GM19455 (cell line): ENCODE measurements around the gene DMXL2.
"Not testable (repeated sequence)": the region's sequence is repeated elsewhere in the genome, so short reads cannot be mapped to it uniquely, and the experiment has no call there.

Experiments used
- ATAC-seq: cut with Tn5 transposase; IDR thresholded peaks from one replicate; pipeline ENCODE4 v1.9.1; 2021; ENCODE audit not compliant: unreplicated experiment

The DMXL2 gene

DNA sequence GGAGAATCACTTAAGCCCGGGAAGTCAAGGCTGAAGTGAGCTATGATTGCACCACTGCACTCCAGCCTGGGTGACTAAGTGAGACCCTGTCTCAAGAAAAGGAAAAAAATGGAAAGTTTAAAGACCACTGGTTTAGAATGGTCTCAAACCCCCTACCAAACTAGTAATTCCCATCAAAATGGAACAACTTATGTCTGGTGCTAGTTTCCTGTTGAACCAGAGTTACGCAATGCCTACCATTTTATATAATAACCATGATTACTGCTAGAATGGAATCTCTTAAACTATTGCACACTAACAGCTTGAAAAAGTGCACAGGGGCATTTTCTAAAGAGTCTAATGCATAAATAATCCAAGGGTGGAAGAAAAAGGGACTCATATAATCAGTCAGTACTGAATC is 43.6 kb downstream of the DMXL2 start:
- no peak for ATAC-seq

GRCh38 chr15:51577636-51578304 is 44.8 kb downstream of the DMXL2 start:
- no peak for ATAC-seq

GRCh38 chr15:51576911-51577500 is 45.6 kb downstream of the DMXL2 start:
- no peak for ATAC-seq

DNA sequence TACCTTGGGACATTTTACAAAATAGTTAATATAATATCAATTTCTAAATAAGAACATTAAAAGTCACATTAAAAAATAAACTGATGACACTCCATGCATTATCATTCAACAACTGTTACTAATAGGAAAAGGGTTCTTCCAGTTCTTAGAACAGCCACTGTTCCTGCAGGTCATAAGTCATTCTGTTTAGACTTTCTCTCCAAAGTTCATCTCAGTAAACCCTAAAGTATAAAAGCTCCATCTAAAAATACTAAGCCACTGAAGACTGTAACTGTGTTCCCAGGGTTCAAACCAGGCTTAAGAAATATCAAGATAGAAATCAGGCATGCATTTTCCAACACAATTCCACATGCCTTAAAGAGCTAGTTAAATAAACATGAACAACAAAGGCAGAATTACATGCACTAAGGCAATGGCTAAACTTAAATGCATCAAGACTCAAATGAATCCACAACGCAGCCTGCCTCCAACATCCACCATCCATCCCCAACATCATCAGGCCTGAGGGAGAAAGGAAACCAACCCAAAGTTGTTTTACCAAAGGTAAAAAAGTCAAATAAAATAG is 46.2 kb downstream of the DMXL2 start:
- no peak for ATAC-seq

DNA sequence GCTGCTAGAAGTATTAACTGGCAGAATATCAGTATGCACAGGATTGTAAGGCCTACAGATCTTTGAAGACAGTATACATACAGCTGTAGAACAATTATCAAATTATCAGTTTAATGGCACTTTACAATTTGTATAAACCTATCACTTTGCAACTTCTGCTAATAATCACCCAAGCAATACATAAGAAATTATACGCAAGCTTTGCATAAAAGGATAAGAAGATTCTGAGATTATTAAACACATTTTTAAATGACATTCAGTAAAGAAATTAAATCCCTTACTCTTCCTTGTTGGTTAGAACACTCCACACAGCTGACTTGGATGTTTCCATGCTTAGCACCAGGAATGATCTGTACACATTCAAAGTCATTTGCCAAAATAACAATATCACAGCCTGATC is 46.8 kb downstream of the DMXL2 start:
- ATAC-seq, result no peak

DNA sequence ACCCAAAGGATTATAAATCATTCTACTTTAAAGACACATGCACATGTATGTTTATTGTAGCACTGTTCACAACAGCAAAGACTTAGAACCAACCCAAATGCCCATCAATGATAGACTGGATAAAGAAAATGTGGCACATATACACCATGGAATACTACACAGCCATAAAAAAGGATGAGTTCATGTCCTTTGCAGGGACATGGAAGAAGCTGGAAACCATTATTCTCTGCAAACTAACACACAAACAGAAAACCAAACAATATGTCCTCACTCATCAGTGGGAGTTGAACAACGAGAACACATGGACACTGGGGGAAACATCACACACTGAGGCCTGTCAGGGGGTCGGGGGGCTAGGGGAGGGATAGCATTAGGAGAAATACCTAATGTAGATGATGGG is 49.2 kb downstream of the DMXL2 start:
- ATAC-seq, result not testable (repeated sequence)

DNA sequence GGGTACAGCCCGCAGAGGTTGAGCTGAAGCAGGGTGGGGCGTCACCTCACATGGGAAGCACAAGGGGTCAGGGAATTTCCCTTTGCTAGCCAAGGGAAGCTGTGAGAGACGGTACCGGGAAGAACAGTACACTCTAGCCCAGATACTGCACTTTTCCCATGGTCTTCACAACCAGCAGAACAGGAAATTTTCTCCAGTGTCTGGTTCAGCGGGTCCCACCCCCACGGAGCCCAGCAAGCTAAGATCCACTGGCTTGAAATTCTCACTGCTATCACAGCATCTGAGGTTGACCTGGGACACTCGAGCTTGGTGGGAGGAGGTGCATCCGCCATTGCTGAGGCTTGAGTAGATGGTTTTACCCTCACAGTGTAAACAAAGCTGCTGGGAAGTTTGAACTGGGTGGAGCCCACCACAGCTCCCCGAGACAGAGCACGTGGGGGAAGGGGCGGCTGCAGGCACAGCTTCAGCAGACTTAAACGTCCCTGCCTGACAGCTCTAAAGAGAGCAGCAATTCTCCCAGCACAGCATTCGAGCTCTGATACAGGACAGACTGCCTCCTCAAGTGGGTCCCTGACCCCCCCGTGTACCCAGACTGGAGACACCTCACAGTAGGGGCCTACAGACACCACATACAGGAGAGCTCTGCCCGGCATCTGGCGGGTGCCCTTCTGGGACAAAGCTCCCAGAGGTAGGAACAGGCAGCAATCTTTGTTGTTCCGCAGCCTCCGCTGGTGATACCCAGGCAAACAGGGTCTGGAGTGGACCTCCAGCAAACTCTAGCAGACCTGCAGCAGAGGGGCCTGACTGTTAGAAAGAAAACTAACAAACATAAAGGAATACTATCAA is 53.4 kb downstream of the DMXL2 start:
- not testable (repeated sequence) for ATAC-seq

DNA sequence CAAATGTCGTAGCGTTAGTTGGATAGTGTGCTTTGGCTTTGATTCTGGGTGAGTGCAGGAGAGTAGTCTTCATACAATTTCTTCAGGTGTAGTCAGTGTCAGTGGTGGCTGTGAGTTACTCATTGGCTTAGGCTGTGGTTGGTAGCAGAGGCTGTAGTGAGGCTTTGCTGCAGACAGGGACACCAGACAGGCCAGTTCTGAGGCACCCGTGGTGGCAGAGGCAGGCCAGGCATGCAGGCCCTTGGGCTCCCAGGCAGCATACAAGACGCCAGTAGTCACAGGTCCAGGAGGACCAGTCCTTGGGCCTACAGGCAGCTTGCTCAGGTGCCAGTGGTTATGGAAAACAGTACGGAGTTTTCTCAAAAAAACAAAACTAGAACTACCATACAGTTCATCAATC is 61.3 kb downstream of the DMXL2 start:
- no peak for ATAC-seq

GRCh38 chr15:51558876-51559275 is 63.7 kb downstream of the DMXL2 start:
- ATAC-seq, result no peak

- ATAC-seq, result no peak
These were observed 64.2 kb downstream of the DMXL2 start for GRCh38 chr15:51558411-51558810.

DNA sequence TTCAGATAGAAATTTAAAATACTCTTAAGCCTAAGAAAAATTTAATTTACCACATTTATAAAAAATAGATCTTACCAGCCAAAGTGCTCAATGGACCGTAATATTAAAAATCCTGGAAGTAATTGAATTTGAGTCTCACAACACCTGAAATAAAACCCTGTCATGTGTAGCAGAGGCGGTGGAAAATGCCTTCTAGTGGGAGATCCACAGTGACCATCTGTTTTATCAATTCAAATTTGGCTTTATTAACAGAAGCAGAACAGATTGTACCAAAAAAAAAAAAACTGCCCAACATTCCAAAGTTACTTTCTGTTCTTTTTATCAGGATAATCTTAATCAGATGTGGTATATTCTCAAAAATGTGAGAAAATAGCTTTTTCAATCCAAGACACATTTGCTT is 71.7 kb downstream of the DMXL2 start:
- ATAC-seq, result no peak

GRCh38 chr15:51547656-51548055 is 74.9 kb downstream of the DMXL2 start:
- no peak for ATAC-seq

DNA sequence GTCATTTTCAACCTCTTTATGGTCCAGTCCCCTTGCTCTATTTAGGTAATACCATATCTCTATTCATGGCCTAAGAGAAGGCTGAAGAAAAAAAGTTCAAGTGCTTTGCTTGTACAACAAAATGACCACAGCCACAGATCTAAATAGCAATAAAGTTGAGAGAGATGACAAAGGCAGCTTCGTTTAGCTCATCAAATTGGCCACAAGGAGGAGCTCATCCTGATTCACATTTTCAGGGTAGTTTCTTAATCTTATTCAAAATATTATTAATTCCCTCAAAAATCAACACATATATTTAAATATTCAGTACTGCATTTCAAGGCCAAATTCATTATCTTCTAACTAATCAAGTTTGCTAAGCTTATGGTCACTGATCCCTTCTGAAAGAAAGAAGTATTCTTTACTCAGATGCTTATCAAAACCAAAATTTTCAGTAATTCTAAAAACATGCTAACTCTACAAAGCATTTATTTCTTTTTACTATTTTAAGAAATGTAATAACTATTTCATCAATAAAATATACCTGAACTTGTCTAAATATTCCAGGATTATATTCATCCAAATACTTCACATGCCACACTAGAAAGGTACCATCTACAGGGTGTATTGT is 85.5 kb downstream of the DMXL2 start:
- ATAC-seq, result no peak

- ATAC-seq, result no peak
These were observed 88.7 kb downstream of the DMXL2 start for GRCh38 chr15:51533672-51534398.

GRCh38 chr15:51526955-51527354 is 95.6 kb downstream of the DMXL2 start:
- no peak for ATAC-seq

DNA sequence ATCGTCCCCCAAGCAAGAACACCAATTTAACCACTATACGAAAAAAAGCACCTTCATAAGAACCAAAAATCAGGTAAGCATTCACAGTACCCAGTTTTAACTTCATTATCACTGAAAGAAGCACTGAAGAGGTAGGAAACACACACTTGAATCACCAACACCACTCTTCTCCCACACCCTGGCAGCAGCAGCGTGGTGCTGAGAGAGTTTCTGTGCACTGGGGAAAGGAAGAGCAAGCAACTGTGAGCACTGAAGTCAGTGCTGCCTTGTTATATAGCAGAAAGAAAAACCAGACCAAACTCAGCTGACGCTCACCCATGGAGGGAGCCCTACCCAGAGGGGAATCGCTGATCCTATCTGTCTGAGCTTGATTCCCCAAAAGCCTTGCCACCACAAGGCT is 98.2 kb downstream of the DMXL2 start:
- no peak for ATAC-seq

GRCh38 chr15:51516291-51516690 is 106.3 kb downstream of the DMXL2 start:
- no peak for ATAC-seq

GRCh38 chr15:51505251-51505650 is 117.3 kb downstream of the DMXL2 start:
- no peak for ATAC-seq

DNA sequence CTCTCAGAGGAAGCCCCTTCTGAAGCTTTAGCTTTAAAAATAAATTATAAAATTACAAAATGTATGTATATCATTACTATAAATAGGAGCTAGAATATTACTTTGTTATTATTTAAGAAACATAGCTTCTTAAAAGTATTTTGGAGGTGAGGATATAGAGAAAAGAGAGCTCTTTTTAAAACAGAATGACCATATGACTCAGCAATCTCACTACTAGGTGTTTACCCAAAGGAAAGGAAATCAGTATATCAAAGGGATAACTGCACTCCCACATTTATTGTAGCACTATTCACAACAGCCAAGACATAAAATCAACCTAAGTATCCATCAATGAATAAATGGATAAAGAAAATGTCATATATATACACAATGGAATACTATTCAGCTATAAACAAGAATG is 119.6 kb downstream of the DMXL2 start:
- no peak for ATAC-seq

- ATAC-seq, result no peak
These were observed 123.1 kb downstream of the DMXL2 start for GRCh38 chr15:51499379-51499976.
